Measurements from ENCODE around the gene CAGE1. TPM values are rescaled to one million over a fixed set of nuclear protein-coding genes. Genes with fewer than 3 reads are reported as not detected.

The CAGE1 gene
- total RNA-seq, 1 donor from 2014 or later: not detected

- Histone ChIP-seq H3K4me3 (no peak overlapping the region), H3K36me3 (peaks cover 0 to 23% of the 10 kb centered on the region in 2 donors), H3K27ac (no peak overlapping the region), H3K27me3 (no peaks in the 10 kb centered on the region), H3K9me3 (no peaks in the 10 kb centered on the region), H3K4me1 (no peaks in the 10 kb centered on the region)
- no peak for DNase-seq (ENCODE audit: extremely low spot score in 2 of 2)
- no peak for TF ChIP-seq POLR2A (IDR thresholded peaks at IDR 0.05)
- no peak for TF ChIP-seq CTCF (IDR thresholded peaks at IDR 0.05)
- TF ChIP-seq POLR2AphosphoS5 (IDR thresholded peaks at IDR 0.05; ENCODE audit: insufficient read depth in 1 of 2, low read depth in 1 of 2): no peak
- intact Hi-C loops (cut with DNase I): no loop called here
These were observed 105.9 kb downstream of the CAGE1 start for GRCh38 chr6:7283676-7284075.

- Histone ChIP-seq H3K4me1 (no peaks in the 10 kb centered on the region), H3K27ac (no peak overlapping the region), H3K4me3 (no peak overlapping the region), H3K9me3 (no peaks in the 10 kb centered on the region), H3K36me3 (peaks cover 0 to 15% of the 10 kb centered on the region in 2 donors), H3K27me3 (no peaks in the 10 kb centered on the region)
- TF ChIP-seq POLR2A (IDR thresholded peaks at IDR 0.05): no peak
- TF ChIP-seq POLR2AphosphoS5 (IDR thresholded peaks at IDR 0.05; ENCODE audit: insufficient read depth in 1 of 2, low read depth in 1 of 2): no peak
- no peak for TF ChIP-seq CTCF (IDR thresholded peaks at IDR 0.05)
- intact Hi-C loops (cut with DNase I): no loop called here
- DNase-seq (ENCODE audit: extremely low spot score in 2 of 2): no peak
These were observed 107.2 kb downstream of the CAGE1 start for GRCh38 chr6:7282097-7282906.

Other genes starting within 250 kb of the CAGE1 start
- gene SSR1, start 76.5 kb downstream of the CAGE1 start, total RNA-seq: 48.1 TPM
- gene RIOK1, start 66 bp upstream of the CAGE1 start, total RNA-seq: 21.6 TPM
- gene DSP, start 151.9 kb upstream of the CAGE1 start, total RNA-seq: 802 TPM
- gene SNRNP48, start 200.5 kb upstream of the CAGE1 start, total RNA-seq: 9.6 TPM